Mononuclear cell (primary cell): ENCODE measurements around the gene SRPK3. TPM values are rescaled to one million over a fixed set of nuclear protein-coding genes. Genes with fewer than 3 reads are reported as not detected.

Experiments
- H3K27me3 ChIP-seq: 2 replicates; pipeline ENCODE4 v1.6.0; 2011; ENCODE audit warnings: low read length, control low read depth; ENCODE audit not compliant: insufficient read depth
- H3K4me1 ChIP-seq: 2 replicates; pipeline ENCODE4 v1.5.1; 2011; ENCODE audit warnings: mild to moderate bottlenecking, low read length, control low read depth; ENCODE audit not compliant: insufficient read depth
- H3K4me3 ChIP-seq: 2 replicates; pipeline ENCODE4 v1.5.1; 2011; ENCODE audit warnings: mild to moderate bottlenecking, low read length, moderate library complexity
- H3K9me3 ChIP-seq: 2 replicates; pipeline ENCODE4 v1.5.1; 2011; ENCODE audit warnings: low read depth, mild to moderate bottlenecking, control low read depth, low read length
- total RNA-seq: library from RNA; depleted of rRNA; stranded (reverse); fragments of >200 nt; gene quantifications from one replicate; pipeline ENCODE4 v1.2.3, GENCODE V29; 2012

SRPK3 gene
- total RNA-seq, 1 donor, result under 0.01 TPM

GRCh38 chrX:153819384-153820040, 38.7 kb downstream of the SRPK3 start:
- H3K27me3 ChIP-seq, result peaks cover 2% of the 10 kb centered on the region
- no peaks in the 10 kb centered on the region for H3K9me3 ChIP-seq
- H3K4me1 ChIP-seq, result peaks cover 31% of the 10 kb centered on the region
- H3K4me3 ChIP-seq, result no peak overlapping the region

- H3K4me1 ChIP-seq, result peaks cover 31% of the 10 kb centered on the region
- H3K27me3 ChIP-seq, result peaks cover 2% of the 10 kb centered on the region
- H3K4me3 ChIP-seq, result no peak overlapping the region
- no peaks in the 10 kb centered on the region for H3K9me3 ChIP-seq
These were observed 39.8 kb downstream of the SRPK3 start for GRCh38 chrX:153820601-153821000.

GRCh38 chrX:153821066-153821465, 40.2 kb downstream of the SRPK3 start:
- H3K27me3 ChIP-seq, result peaks cover 2% of the 10 kb centered on the region
- no peak overlapping the region for H3K4me3 ChIP-seq
- no peaks in the 10 kb centered on the region for H3K9me3 ChIP-seq
- peaks cover 31% of the 10 kb centered on the region for H3K4me1 ChIP-seq

GRCh38 chrX:153824348-153824747, 43.5 kb downstream of the SRPK3 start:
- Histone ChIP-seq H3K4me3 (no peak overlapping the region), H3K4me1 (peaks cover 16% of the 10 kb centered on the region), H3K27me3 (peaks cover 19% of the 10 kb centered on the region), H3K9me3 (no peaks in the 10 kb centered on the region)

- peaks cover 13% of the 10 kb centered on the region for H3K4me1 ChIP-seq
- H3K27me3 ChIP-seq, result peaks cover 16% of the 10 kb centered on the region
- H3K9me3 ChIP-seq, result no peaks in the 10 kb centered on the region
- H3K4me3 ChIP-seq, result no peak overlapping the region
These were observed 44.2 kb downstream of the SRPK3 start for GRCh38 chrX:153825042-153825441.

GRCh38 chrX:153827016-153827415, 46.2 kb downstream of the SRPK3 start:
- H3K27me3 ChIP-seq, result peaks cover 24% of the 10 kb centered on the region
- H3K4me1 ChIP-seq, result peaks cover 5% of the 10 kb centered on the region
- no peak overlapping the region for H3K4me3 ChIP-seq

GRCh38 chrX:153827903-153828302, 47.1 kb downstream of the SRPK3 start:
- H3K9me3 ChIP-seq, result no peaks in the 10 kb centered on the region
- no peak overlapping the region for H3K4me3 ChIP-seq
- no peaks in the 10 kb centered on the region for H3K4me1 ChIP-seq
- peaks cover 24% of the 10 kb centered on the region for H3K27me3 ChIP-seq

More at GRCh38 chrX:153827016-153827415, 46.2 kb downstream of the SRPK3 start:
- H3K9me3 ChIP-seq, result no peaks in the 10 kb centered on the region

- Histone ChIP-seq H3K27me3 (peaks cover 24% of the 10 kb centered on the region), H3K4me1 (no peaks in the 10 kb centered on the region), H3K9me3 (no peaks in the 10 kb centered on the region), H3K4me3 (no peak overlapping the region)
These were observed 47.5 kb downstream of the SRPK3 start for GRCh38 chrX:153828308-153828707.

- Histone ChIP-seq H3K27me3 (peaks cover 24% of the 10 kb centered on the region), H3K4me1 (no peaks in the 10 kb centered on the region), H3K4me3 (no peak overlapping the region), H3K9me3 (no peaks in the 10 kb centered on the region)
These were observed 48.1 kb downstream of the SRPK3 start for GRCh38 chrX:153828723-153829548.

GRCh38 chrX:153829549-153829798, 48.6 kb downstream of the SRPK3 start:
- H3K4me3 ChIP-seq, result no peak overlapping the region
- no peaks in the 10 kb centered on the region for H3K4me1 ChIP-seq
- peaks cover 24% of the 10 kb centered on the region for H3K27me3 ChIP-seq
- no peaks in the 10 kb centered on the region for H3K9me3 ChIP-seq

- Histone ChIP-seq H3K9me3 (no peaks in the 10 kb centered on the region), H3K4me1 (no peaks in the 10 kb centered on the region), H3K27me3 (peaks cover 24% of the 10 kb centered on the region), H3K4me3 (no peak within 1 kb of the TSS)
These were observed 49.2 kb downstream of the SRPK3 start, which contains the start of gene PDZD4 for GRCh38 chrX:153829799-153830639. Gene PDZD4, minus strand, starts transcription at chrX:153830544. Its CDS starts 246 bp downstream, at chrX:153830298.

GRCh38 chrX:153830640-153831428, 50.0 kb downstream of the SRPK3 start:
- H3K27me3 ChIP-seq, result peaks cover 24% of the 10 kb centered on the region
- no peaks in the 10 kb centered on the region for H3K4me1 ChIP-seq
- H3K4me3 ChIP-seq, result no peak overlapping the region
- no peaks in the 10 kb centered on the region for H3K9me3 ChIP-seq

- Histone ChIP-seq H3K4me3 (no peak overlapping the region), H3K9me3 (no peaks in the 10 kb centered on the region), H3K27me3 (peaks cover 24% of the 10 kb centered on the region), H3K4me1 (no peaks in the 10 kb centered on the region)
These were observed 50.7 kb downstream of the SRPK3 start for GRCh38 chrX:153831429-153832150.

GRCh38 chrX:153832728-153833127, 51.9 kb downstream of the SRPK3 start:
- no peaks in the 10 kb centered on the region for H3K9me3 ChIP-seq
- no peak overlapping the region for H3K4me3 ChIP-seq
- peaks cover 17% of the 10 kb centered on the region for H3K27me3 ChIP-seq
- H3K4me1 ChIP-seq, result no peaks in the 10 kb centered on the region
